ENCODE measurements around the gene SAMD9L.

Gene SAMD9L

DNA sequence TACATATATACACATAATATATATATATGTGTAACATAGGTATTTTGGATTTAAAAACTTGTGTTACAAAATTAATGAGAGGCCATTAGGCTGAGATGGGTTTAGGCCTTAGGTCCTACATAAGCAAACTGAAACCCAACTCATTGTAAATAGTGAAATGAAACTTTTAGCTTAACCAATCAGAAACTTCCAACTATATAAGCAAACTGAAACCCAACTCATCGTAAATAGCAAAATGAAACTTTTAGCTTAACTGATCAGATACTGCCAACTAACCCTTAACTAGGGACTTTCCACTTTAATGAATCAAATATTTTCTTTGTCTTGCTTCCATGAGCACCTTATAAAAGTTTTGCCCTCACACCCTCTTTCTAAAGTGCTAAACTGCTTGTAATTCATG lies 17.3 kb upstream of the SAMD9L start:
- no peak overlapping the region for H3K4me3 ChIP-seq (ENCODE audit: low read depth in 1 of 2, low read length in 2 of 2)
- H3K27me3 ChIP-seq (ENCODE audit: low read depth, low read length): no peaks in the 10 kb centered on the region
- no peaks in the 10 kb centered on the region for H3K4me1 ChIP-seq (ENCODE audit: control insufficient read depth in 1 of 2, insufficient read depth in 2 of 2, low read length in 2 of 2)
- no peak overlapping the region for H3K27ac ChIP-seq (ENCODE audit: low read length)
- no peaks in the 10 kb centered on the region for H3K36me3 ChIP-seq (ENCODE audit: control insufficient read depth in 1 of 2, insufficient read depth in 2 of 2, low read length in 2 of 2)
- peaks cover 0 to 11% of the 10 kb centered on the region in 2 donors for H3K9me3 ChIP-seq (ENCODE audit: control insufficient read depth in 1 of 2, low read length in 2 of 2)

DNA sequence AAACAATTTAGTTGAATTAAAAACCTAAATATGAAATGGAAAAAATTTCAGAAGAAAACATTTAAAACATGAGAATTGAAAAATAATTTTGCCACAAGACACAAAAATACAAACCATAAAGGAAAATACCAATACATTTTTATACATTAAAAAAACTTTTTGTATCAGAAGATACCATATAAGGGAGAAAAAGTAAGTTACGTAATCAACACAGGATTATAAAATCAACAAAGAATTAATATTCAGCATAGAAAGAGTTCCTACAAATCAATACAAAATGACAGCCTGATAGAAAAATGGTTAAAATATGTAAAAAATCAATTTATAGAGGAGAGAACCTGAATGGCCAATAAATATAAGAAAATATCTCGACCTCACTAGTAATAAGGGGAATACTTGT lies 16.6 kb upstream of the SAMD9L start:
- Histone ChIP-seq H3K4me3 (ENCODE audit: low read depth in 1 of 2, low read length in 2 of 2) (no peak overlapping the region), H3K36me3 (ENCODE audit: control insufficient read depth in 1 of 2, insufficient read depth in 2 of 2, low read length in 2 of 2) (no peaks in the 10 kb centered on the region), H3K9me3 (ENCODE audit: control insufficient read depth in 1 of 2, low read length in 2 of 2) (peaks cover 0 to 6% of the 10 kb centered on the region in 2 donors), H3K4me1 (ENCODE audit: control insufficient read depth in 1 of 2, insufficient read depth in 2 of 2, low read length in 2 of 2) (no peaks in the 10 kb centered on the region), H3K27me3 (ENCODE audit: low read depth, low read length) (no peaks in the 10 kb centered on the region), H3K27ac (ENCODE audit: low read length) (no peak overlapping the region)

DNA sequence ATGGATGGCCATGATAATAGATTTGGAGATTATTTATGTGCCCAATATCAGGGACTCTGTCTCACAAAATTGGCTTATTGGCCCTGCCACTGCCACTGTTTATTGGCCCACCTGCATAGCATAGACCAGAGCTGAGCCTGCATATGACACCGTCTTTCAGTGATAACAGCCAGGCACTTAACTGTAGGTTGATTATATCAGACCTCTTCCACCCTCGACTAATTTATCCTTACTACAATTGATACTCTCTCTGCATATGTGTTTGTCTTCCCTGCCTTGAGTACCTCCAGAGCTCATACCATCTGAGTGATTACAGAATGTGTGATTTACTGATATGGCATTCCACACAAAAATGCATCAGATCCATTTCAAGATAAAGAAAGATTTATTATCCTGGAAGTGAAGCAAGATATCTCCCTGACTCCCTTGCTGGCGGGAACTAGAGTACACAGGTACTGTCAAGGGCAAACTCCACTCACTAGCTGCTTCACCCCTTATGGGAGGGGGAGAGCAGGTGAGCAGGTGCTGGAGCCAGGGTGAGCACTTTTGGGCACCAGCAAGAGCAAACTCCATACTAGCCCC lies 13.1 kb upstream of the SAMD9L start:
- Histone ChIP-seq H3K27ac (ENCODE audit: low read length) (no peak overlapping the region), H3K36me3 (ENCODE audit: control insufficient read depth in 1 of 2, insufficient read depth in 2 of 2, low read length in 2 of 2) (no peaks in the 10 kb centered on the region), H3K4me1 (ENCODE audit: control insufficient read depth in 1 of 2, insufficient read depth in 2 of 2, low read length in 2 of 2) (no peaks in the 10 kb centered on the region), H3K9me3 (ENCODE audit: control insufficient read depth in 1 of 2, low read length in 2 of 2) (no peaks in the 10 kb centered on the region), H3K4me3 (ENCODE audit: low read depth in 1 of 2, low read length in 2 of 2) (no peak overlapping the region), H3K27me3 (ENCODE audit: low read depth, low read length) (no peaks in the 10 kb centered on the region)

DNA sequence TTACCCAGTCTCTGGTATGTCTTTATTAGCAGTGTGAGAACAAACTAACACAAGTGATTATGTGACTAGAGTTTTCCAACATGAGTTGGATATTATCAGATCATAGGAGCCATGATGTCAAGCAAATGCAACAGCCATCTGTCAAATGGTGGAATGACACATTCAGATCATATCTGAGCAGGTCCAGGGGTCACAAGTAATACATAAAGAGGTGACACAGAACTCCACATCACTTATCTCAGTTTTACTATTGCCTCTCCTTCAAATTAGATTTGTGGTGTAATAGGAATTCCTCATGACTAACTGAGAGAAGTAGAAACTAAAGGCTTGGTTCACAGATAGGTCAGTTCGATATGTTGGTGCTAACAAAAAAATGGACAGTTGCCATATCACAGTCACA lies 12.2 kb upstream of the SAMD9L start:
- H3K4me1 ChIP-seq (ENCODE audit: control insufficient read depth in 1 of 2, insufficient read depth in 2 of 2, low read length in 2 of 2): no peaks in the 10 kb centered on the region
- no peaks in the 10 kb centered on the region for H3K36me3 ChIP-seq (ENCODE audit: control insufficient read depth in 1 of 2, insufficient read depth in 2 of 2, low read length in 2 of 2)
- H3K4me3 ChIP-seq (ENCODE audit: low read depth in 1 of 2, low read length in 2 of 2): no peak overlapping the region
- H3K27ac ChIP-seq (ENCODE audit: low read length): no peak overlapping the region
- H3K9me3 ChIP-seq (ENCODE audit: control insufficient read depth in 1 of 2, low read length in 2 of 2): no peaks in the 10 kb centered on the region
- H3K27me3 ChIP-seq (ENCODE audit: low read depth, low read length): no peaks in the 10 kb centered on the region

DNA sequence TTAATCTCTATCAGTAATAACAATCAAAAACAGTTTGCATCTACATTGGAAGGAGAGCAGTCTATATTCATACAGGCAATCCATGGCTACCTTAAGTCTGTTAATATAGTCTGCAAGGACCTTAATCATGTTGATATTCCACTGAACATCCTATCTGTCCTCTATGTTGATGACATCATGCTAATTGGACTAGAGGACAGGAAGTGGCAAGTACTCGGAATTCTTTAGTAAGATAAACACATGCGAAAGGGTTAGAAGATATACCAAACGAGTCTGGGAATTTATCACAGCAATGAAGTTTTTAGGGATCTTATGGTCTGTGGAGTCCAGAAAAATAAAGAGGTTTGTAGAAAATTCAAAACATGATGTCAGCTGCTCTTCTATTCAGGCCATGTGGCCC lies 11.3 kb upstream of the SAMD9L start:
- Histone ChIP-seq H3K4me3 (ENCODE audit: low read depth in 1 of 2, low read length in 2 of 2) (no peak overlapping the region), H3K27ac (ENCODE audit: low read length) (no peak overlapping the region), H3K27me3 (ENCODE audit: low read depth, low read length) (no peaks in the 10 kb centered on the region), H3K36me3 (ENCODE audit: control insufficient read depth in 1 of 2, insufficient read depth in 2 of 2, low read length in 2 of 2) (no peaks in the 10 kb centered on the region), H3K9me3 (ENCODE audit: control insufficient read depth in 1 of 2, low read length in 2 of 2) (no peaks in the 10 kb centered on the region), H3K4me1 (ENCODE audit: control insufficient read depth in 1 of 2, insufficient read depth in 2 of 2, low read length in 2 of 2) (no peaks in the 10 kb centered on the region)

DNA sequence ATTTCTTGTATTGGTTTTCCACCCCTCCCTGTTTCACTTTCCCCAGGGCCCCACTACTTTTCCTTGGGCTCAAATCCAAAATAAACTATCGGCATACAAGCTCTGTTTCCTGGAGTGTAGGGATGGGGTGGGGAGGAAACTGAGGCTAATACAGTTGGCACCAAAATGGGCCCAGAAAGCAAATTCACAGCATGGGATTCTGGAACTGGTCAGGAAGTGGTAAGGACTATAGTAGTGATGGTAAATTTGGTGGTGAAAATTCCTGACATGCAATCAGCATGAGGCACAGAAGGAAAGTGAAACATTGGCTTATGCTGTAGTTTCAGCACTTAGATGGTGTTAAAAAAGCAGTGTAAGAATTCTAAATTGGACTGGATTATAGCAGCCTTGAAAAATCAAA lies 8.7 kb upstream of the SAMD9L start:
- no peaks in the 10 kb centered on the region for H3K27me3 ChIP-seq (ENCODE audit: low read depth, low read length)
- H3K4me3 ChIP-seq (ENCODE audit: low read depth in 1 of 2, low read length in 2 of 2): no peak overlapping the region

DNA sequence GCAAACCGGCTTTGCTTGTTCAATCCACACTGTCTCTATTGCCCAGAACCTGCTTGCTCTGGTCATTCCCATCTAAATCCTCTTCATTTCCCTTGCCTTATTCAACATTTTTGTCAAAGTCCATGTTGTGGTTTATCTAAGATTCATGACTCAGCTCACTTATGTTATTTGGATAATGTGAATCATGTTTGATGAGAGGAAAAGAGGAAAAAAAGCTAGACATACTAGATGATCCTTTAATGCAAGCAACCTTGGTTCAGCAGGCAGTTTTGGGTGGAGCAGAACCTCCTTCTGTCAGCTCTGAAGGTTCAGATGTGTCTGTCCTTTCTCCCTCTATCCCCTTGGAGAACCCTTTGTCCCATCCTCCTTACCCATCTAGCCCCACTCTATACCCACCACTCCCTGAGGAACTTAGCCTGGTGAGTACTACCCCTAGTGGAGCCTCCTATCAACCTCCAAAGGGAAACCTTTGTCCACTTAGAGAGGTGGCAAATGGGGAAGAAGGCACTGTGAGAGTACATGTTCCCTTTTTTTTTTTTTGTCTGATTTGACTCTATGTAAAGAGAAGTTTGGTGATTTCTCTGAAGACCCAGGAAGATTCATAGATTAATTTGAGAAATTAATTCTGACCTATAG lies 2.1 kb upstream of the SAMD9L start:
- Histone ChIP-seq H3K4me1 (ENCODE audit: control insufficient read depth in 1 of 2, insufficient read depth in 2 of 2, low read length in 2 of 2) (peaks cover 0 to 7% of the 10 kb centered on the region in 2 donors), H3K9me3 (ENCODE audit: control insufficient read depth in 1 of 2, low read length in 2 of 2) (no peaks in the 10 kb centered on the region), H3K4me3 (ENCODE audit: low read depth in 1 of 2, low read length in 2 of 2) (no peak overlapping the region), H3K27me3 (ENCODE audit: low read depth, low read length) (no peaks in the 10 kb centered on the region), H3K36me3 (ENCODE audit: control insufficient read depth in 1 of 2, insufficient read depth in 2 of 2, low read length in 2 of 2) (no peaks in the 10 kb centered on the region), H3K27ac (ENCODE audit: low read length) (no peak overlapping the region)

More for the DNA sequence above, 8.7 kb upstream of the SAMD9L start:
- Histone ChIP-seq H3K27ac (ENCODE audit: low read length) (no peak overlapping the region), H3K36me3 (ENCODE audit: control insufficient read depth in 1 of 2, insufficient read depth in 2 of 2, low read length in 2 of 2) (no peaks in the 10 kb centered on the region), H3K9me3 (ENCODE audit: control insufficient read depth in 1 of 2, low read length in 2 of 2) (no peaks in the 10 kb centered on the region), H3K4me1 (ENCODE audit: control insufficient read depth in 1 of 2, insufficient read depth in 2 of 2, low read length in 2 of 2) (no peaks in the 10 kb centered on the region)

DNA sequence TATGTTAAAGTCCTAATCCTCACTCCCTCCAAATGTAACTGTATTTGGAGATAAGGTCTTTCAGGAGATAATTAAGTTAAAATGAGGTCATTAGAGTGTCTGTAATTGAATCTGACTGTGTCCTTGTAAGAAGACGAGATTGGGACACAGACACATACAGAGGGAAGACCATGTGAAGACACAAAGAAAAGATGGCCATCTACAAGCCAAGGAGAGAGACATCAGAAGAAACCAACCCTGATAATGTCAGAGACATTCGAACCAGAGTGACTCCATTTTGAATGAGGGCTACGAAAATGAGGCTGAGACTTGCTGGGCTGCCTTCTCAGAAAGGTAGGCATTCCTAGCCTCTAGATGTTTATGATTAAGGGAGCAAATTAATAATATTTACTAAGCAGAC lies 542 bp upstream of the SAMD9L start:
- Histone ChIP-seq H3K4me1 (ENCODE audit: control insufficient read depth in 1 of 2, insufficient read depth in 2 of 2, low read length in 2 of 2) (peaks cover 0 to 7% of the 10 kb centered on the region in 2 donors), H3K9me3 (ENCODE audit: control insufficient read depth in 1 of 2, low read length in 2 of 2) (no peaks in the 10 kb centered on the region), H3K36me3 (ENCODE audit: control insufficient read depth in 1 of 2, insufficient read depth in 2 of 2, low read length in 2 of 2) (peaks cover 4 to 11% of the 10 kb centered on the region in 2 donors), H3K4me3 (ENCODE audit: low read depth in 1 of 2, low read length in 2 of 2) (peak overlapping the region; percentile 75 to 93), H3K27me3 (ENCODE audit: low read depth, low read length) (no peaks in the 10 kb centered on the region), H3K27ac (ENCODE audit: low read length) (peak overlapping the region; percentile 77)

DNA sequence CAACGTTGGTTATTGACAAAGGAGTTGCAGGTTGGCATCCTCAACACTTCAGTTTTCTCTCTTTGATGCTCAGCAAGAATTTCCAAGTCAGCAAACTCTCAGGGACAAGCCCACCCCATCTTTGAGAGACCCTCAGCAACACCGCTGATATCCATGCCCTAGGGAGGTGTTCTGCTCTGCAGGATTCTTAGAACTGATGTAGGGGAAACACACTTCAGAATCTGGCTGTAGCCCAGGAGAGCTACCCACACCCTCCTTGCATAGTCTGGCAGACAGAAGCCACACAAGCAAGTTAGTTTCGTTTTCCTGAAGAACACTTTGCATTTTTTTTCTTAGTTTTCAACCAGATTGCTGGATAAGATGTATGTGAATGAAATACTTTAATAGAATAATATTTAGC lies 822 bp downstream of the SAMD9L start:
- peak overlapping the region; percentile 77 for H3K27ac ChIP-seq (ENCODE audit: low read length)
- peaks cover 18 to 24% of the 10 kb centered on the region in 2 donors for H3K36me3 ChIP-seq (ENCODE audit: control insufficient read depth in 1 of 2, insufficient read depth in 2 of 2, low read length in 2 of 2)
- H3K4me3 ChIP-seq (ENCODE audit: low read depth in 1 of 2, low read length in 2 of 2): peak overlapping the region; percentile 75 to 93
- peaks cover 0 to 7% of the 10 kb centered on the region in 2 donors for H3K4me1 ChIP-seq (ENCODE audit: control insufficient read depth in 1 of 2, insufficient read depth in 2 of 2, low read length in 2 of 2)
- H3K27me3 ChIP-seq (ENCODE audit: low read depth, low read length): no peaks in the 10 kb centered on the region
- H3K9me3 ChIP-seq (ENCODE audit: control insufficient read depth in 1 of 2, low read length in 2 of 2): no peaks in the 10 kb centered on the region

DNA sequence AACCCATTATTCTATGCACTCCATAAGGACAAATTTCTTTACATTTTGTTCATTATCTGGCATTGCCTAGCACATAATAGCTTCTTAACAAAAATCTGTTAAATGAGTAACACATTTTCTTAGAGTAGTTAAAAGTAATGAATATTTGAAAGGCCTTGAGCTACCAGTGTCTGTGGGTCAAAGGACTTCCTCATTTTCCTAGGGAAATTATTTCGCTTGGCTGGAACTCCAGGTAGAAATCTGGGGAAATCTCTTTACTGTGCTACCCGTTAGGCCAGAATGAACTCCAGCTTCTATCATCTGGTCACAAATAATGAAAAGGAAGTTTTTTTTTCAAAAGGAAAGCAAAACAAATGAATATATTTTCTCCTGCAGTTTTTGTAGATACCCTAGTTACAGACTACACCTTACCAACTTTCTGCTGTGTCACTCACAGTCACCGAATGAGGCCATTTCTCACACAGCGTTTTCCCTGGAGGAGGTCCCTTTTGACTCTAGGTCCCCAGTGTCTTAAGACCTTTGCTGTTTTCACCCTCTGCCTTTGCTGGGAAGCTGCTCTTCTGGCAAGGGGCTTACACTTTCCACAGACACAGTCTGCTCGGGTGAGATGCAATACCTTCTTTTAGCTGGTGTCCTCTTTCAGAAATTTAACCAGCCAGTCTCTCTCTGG lies 1.6 kb downstream of the SAMD9L start:
- H3K4me1 ChIP-seq (ENCODE audit: control insufficient read depth in 1 of 2, insufficient read depth in 2 of 2, low read length in 2 of 2): peaks cover 0 to 7% of the 10 kb centered on the region in 2 donors
- no peaks in the 10 kb centered on the region for H3K9me3 ChIP-seq (ENCODE audit: control insufficient read depth in 1 of 2, low read length in 2 of 2)
- H3K36me3 ChIP-seq (ENCODE audit: control insufficient read depth in 1 of 2, insufficient read depth in 2 of 2, low read length in 2 of 2): peaks cover 19 to 32% of the 10 kb centered on the region in 2 donors
- H3K27ac ChIP-seq (ENCODE audit: low read length): peak overlapping the region; percentile 77
- no peaks in the 10 kb centered on the region for H3K27me3 ChIP-seq (ENCODE audit: low read depth, low read length)
- peak overlapping the region; percentile 75 to 93 for H3K4me3 ChIP-seq (ENCODE audit: low read depth in 1 of 2, low read length in 2 of 2)

DNA sequence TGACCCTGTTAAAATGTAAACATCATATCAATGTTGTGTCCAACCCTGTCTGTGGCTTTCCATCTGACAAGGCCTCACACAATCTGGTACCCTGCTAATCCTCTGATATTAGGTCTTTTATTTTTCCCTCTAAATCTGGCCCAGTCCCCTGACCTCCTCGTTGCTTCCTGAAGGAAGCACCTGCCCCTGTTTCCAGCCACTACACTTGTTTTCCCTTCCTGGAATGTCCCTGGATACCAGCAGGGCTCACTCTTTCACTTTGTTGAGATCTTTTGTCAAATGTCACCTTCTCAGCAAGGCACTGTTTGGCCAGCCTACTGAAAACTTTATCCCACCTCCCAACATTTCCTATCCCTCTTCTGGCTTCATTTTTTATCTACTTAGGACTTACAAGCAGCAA lies 2.1 kb downstream of the SAMD9L start:
- Histone ChIP-seq H3K27me3 (ENCODE audit: low read depth, low read length) (no peaks in the 10 kb centered on the region), H3K36me3 (ENCODE audit: control insufficient read depth in 1 of 2, insufficient read depth in 2 of 2, low read length in 2 of 2) (peaks cover 19 to 37% of the 10 kb centered on the region in 2 donors), H3K9me3 (ENCODE audit: control insufficient read depth in 1 of 2, low read length in 2 of 2) (no peaks in the 10 kb centered on the region), H3K4me3 (ENCODE audit: low read depth in 1 of 2, low read length in 2 of 2) (peak overlapping the region in 1 of 2 donors; percentile 30), H3K4me1 (ENCODE audit: control insufficient read depth in 1 of 2, insufficient read depth in 2 of 2, low read length in 2 of 2) (peaks cover 0 to 7% of the 10 kb centered on the region in 2 donors), H3K27ac (ENCODE audit: low read length) (peak overlapping the region; percentile 77)

Measured in muscle layer of duodenum (tissue), 2 donors.